HepG2 (cell line): ENCODE measurements around the gene XKR7. TPM values are rescaled to one million over a fixed set of nuclear protein-coding genes. Genes with fewer than 3 reads are reported as not detected.

Source experiments
- ATAC-seq: fragments of 200-7000 bp; cut with Tn5 transposase; 3 replicates; pipeline ENCODE4 v1.9.1; 2020; ENCODE audit warnings: mild to moderate bottlenecking, moderate library complexity
- BruUV-seq: library from RNA; stranded (reverse); fragments of 400-500 nt; replicated peaks from 2 replicates; lab custom pipeline; 2021; lab: Mats Ljungman, UMichigan
- CTCF ChIA-PET: fragments of 300-600 bp; formaldehyde crosslinking; extraction: SDS; loops from one replicate; lab custom pipeline; 2021; ENCODE audit warnings: low total read pairs, inconsistent platforms, low intra/inter-chr PET ratio; lab: Yijun Ruan, JAX
- POLR2A ChIA-PET: fragments of 350-600 bp; sonication (Branson Sonifier 250); formaldehyde crosslinking; loops from one replicate; lab custom pipeline; 2020; ENCODE audit warnings: antibody characterized with exemption, inconsistent platforms; lab: Yijun Ruan, JAX
- DNase-seq: peaks from one replicate; pipeline ENCODE4 v3.0.0-alpha.2; 2015; ENCODE audit warnings: low spot score
- FAIRE-seq: peaks from 3 replicates; lab custom pipeline; 2011; peaks lifted over from hg19 to GRCh38; lab: Jason Lieb, UNC
- H2AFZ ChIP-seq: one replicate; pipeline ENCODE4 v1.6.1; 2011; ENCODE audit warnings: low read length, inconsistent platforms
- H3K27ac ChIP-seq: fragments of 300-600 bp; 3 replicates; pipeline ENCODE4 v1.8.0; 2011; ENCODE audit warnings: mixed run types, mild to moderate bottlenecking, mixed read lengths, low read length, inconsistent platforms; ENCODE audit not compliant: insufficient read depth; ENCODE audit errors: extremely low read length
- H3K27me3 ChIP-seq, 2 experiments: fragments of 200-600 bp in 1 of 2; 2 replicates in 1 of 2; 3 replicates in 1 of 2; pipeline versions ENCODE4 v1.6.0 to v1.8.0; 2011; ENCODE audit warnings: low read length in 2 of 2, mild to moderate bottlenecking in 2 of 2, moderate library complexity in 2 of 2, inconsistent platforms in 1 of 2; ENCODE audit not compliant: insufficient read depth in 2 of 2, control insufficient read depth in 1 of 2
- H3K36me3 ChIP-seq, 2 experiments: fragments of 200-600 bp in 1 of 2; replicated peaks in 1 of 2; 2 replicates in 1 of 2; 3 replicates in 1 of 2; pipeline versions ENCODE4 v1.5.1 to v1.8.0; 2011; ENCODE audit warnings: low read length in 2 of 2, inconsistent platforms in 1 of 2; ENCODE audit not compliant: insufficient read depth in 2 of 2, control insufficient read depth in 1 of 2
- H3K4me1 ChIP-seq: 2 replicates; pipeline ENCODE4 v1.5.1; 2012; ENCODE audit warnings: low read length, inconsistent platforms; ENCODE audit not compliant: insufficient read depth
- H3K4me2 ChIP-seq: 2 replicates; pipeline ENCODE4 v1.6.0; 2011; ENCODE audit warnings: low read depth, low read length, inconsistent platforms
- H3K4me3 ChIP-seq, 3 experiments: fragments of 200-600 bp in 1 of 3; sonication (generic), shearing (Covaris generic) in 1 of 3; replicated peaks in 1 of 3; 2 replicates each; pipeline ENCODE4 v1.5.1; 2011 to 2016; ENCODE audit warnings: low read length in 3 of 3, inconsistent platforms in 2 of 3, low read depth in 2 of 3, mild to moderate bottlenecking in 2 of 3, control low read depth in 1 of 3, mixed read lengths in 1 of 3; ENCODE audit not compliant: insufficient read depth in 1 of 3
- H3K79me2 ChIP-seq: one replicate; pipeline ENCODE4 v1.6.1; 2011; ENCODE audit warnings: low read length, inconsistent platforms; ENCODE audit not compliant: insufficient read depth
- H3K9ac ChIP-seq: 2 replicates; pipeline ENCODE4 v1.6.0; 2011; ENCODE audit warnings: mild to moderate bottlenecking, low read depth, low read length, inconsistent platforms; ENCODE audit not compliant: insufficient read depth
- H3K9me3 ChIP-seq: 2 replicates; pipeline ENCODE4 v1.5.1; 2012; ENCODE audit warnings: mild to moderate bottlenecking, low read length
- H4K20me1 ChIP-seq: 2 replicates; pipeline ENCODE4 v1.6.0; 2011; ENCODE audit warnings: inconsistent platforms, mild to moderate bottlenecking, low read length, moderate library complexity; ENCODE audit not compliant: insufficient read depth
- ARNTL ChIP-seq: sonication (generic); formaldehyde crosslinking; IDR thresholded peaks from 2 replicates; pipeline ENCODE4 v1.4.0; 2020; ENCODE audit warnings: mild to moderate bottlenecking, missing genetic modification reagents
- ATF6 ChIP-seq: sonication (generic); formaldehyde crosslinking; conservative IDR thresholded peaks from 2 replicates; pipeline ENCODE4 v1.4.0; 2020; ENCODE audit warnings: missing genetic modification reagents
- GLI4 ChIP-seq: sonication (generic); formaldehyde crosslinking; IDR thresholded peaks from 2 replicates; pipeline ENCODE4 v1.5.1; 2020; ENCODE audit warnings: missing genetic modification reagents, mild to moderate bottlenecking, moderate library complexity, borderline replicate concordance
- HDAC6 ChIP-seq: fragments of 200-600 bp; sonication (generic); IDR thresholded peaks from 2 replicates; pipeline ENCODE4 v1.7.0; 2017; ENCODE audit warnings: mild to moderate bottlenecking, antibody characterized with exemption, low read length, low read depth
- JARID2 ChIP-seq: sonication (generic); formaldehyde crosslinking; IDR thresholded peaks from 2 replicates; pipeline ENCODE4 v1.8.1; 2023; ENCODE audit warnings: missing genetic modification reagents, inconsistent platforms; ENCODE audit not compliant: insufficient replicate concordance
- MBD4 ChIP-seq: IDR thresholded peaks from 2 replicates; pipeline ENCODE4 v1.6.1; 2012; ENCODE audit warnings: low read length, inconsistent platforms, borderline replicate concordance
- MNT ChIP-seq: fragments of 450-650 bp; IDR thresholded peaks from 2 replicates; pipeline ENCODE4 v1.6.1; 2016
- NR2C2 ChIP-seq: sonication (generic); formaldehyde crosslinking; IDR thresholded peaks from 2 replicates; pipeline ENCODE4 v1.4.0; 2020; ENCODE audit warnings: missing genetic modification reagents, mild to moderate bottlenecking, moderate library complexity, borderline replicate concordance
- RFXAP ChIP-seq: sonication (generic); formaldehyde crosslinking; IDR thresholded peaks from 2 replicates; pipeline ENCODE4 v1.4.0; 2020; ENCODE audit warnings: missing genetic modification reagents, borderline replicate concordance
- SAP130 ChIP-seq: IDR thresholded peaks from 2 replicates; pipeline ENCODE4 v1.6.1; 2016; ENCODE audit warnings: low read depth
- SOX13 ChIP-seq, 3 experiments: fragments of 450-650 bp in 1 of 3; sonication (generic) in 1 of 3; formaldehyde crosslinking in 1 of 3; IDR thresholded peaks in 2 of 3; conservative IDR thresholded peaks in 1 of 3; 2 replicates each; pipeline versions ENCODE4 v1.5.0 to v1.6.1; 2016 to 2020; ENCODE audit warnings: antibody characterized with exemption in 1 of 3, mild to moderate bottlenecking in 1 of 3, missing compliant biosample characterization in 1 of 3, missing genetic modification reagents in 1 of 3, moderate library complexity in 1 of 3
- SOX5 ChIP-seq: IDR thresholded peaks from 2 replicates; pipeline ENCODE4 v1.6.1; 2016; ENCODE audit warnings: borderline replicate concordance
- USF2 ChIP-seq, 2 experiments: sonication (generic) in 1 of 2; formaldehyde crosslinking in 1 of 2; IDR thresholded peaks; 2 replicates each; pipeline versions ENCODE4 v1.5.1 to v1.6.1; 2011 to 2020; ENCODE audit warnings: borderline replicate concordance in 1 of 2, low read depth in 1 of 2, low read length in 1 of 2, mild to moderate bottlenecking in 1 of 2, missing genetic modification reagents in 1 of 2, moderate library complexity in 1 of 2
- ZFY ChIP-seq: sonication (generic); formaldehyde crosslinking; IDR thresholded peaks from 2 replicates; pipeline ENCODE4 v1.4.0; 2020; ENCODE audit warnings: missing genetic modification reagents
- ZNF549 ChIP-seq: sonication (generic); formaldehyde crosslinking; IDR thresholded peaks from 2 replicates; pipeline ENCODE4 v1.5.0; 2020; ENCODE audit warnings: missing genetic modification reagents
- ZNF550 ChIP-seq: sonication (generic); formaldehyde crosslinking; IDR thresholded peaks from 2 replicates; pipeline ENCODE4 v1.4.0; 2020; ENCODE audit warnings: mild to moderate bottlenecking, missing genetic modification reagents, borderline replicate concordance
- ZNF704 ChIP-seq: sonication (generic); formaldehyde crosslinking; IDR thresholded peaks from 2 replicates; pipeline ENCODE4 v1.8.1; 2023; ENCODE audit warnings: mild to moderate bottlenecking, inconsistent platforms, moderate library complexity, missing genetic modification reagents, borderline replicate concordance
- WGBS: methylation state at CpG from one replicate; pipeline ENCODE4 v1.1.6; 2017; ENCODE audit warnings: low lambda C conversion rate; 5-methylcytosine and 5-hydroxymethylcytosine counted together
- in situ Hi-C: cut with HindIII; loops from 2 replicates; pipeline ENCODE4 v1.10.0; 2017; ENCODE audit warnings: low pct_unique_long_range_greater_than_20kb; ENCODE audit not compliant: extremely low pct_ligation_motif_present
- intact Hi-C: fragments of 100-400 bp; cut with micrococcal nuclease; formaldehyde crosslinking; loops from one replicate; pipeline ENCODE4 v1.10.0; 2022; ENCODE audit not compliant: unreplicated experiment
- polyA plus RNA-seq, 8 experiments: library from polyadenylated mRNA; depleted of rRNA in 3 of 8; stranded (reverse) in 7 of 8; unstranded in 1 of 8; fragments of >200 nt; fragmentation: Illumina TruSeq in 4 of 8; extraction: Trizol in 4 of 8; gene quantifications; 2 replicates each; pipeline versions ENCODE4 v1.2.1 to v1.2.3, GENCODE V29; 2011 to 2016; ENCODE audit warnings: low read depth in 4 of 8, missing spikeins in 1 of 8, mixed read lengths in 1 of 8; ENCODE audit not compliant: insufficient read depth in 1 of 8
- total RNA-seq, 5 experiments: library from RNA; depleted of rRNA; stranded (reverse); fragments of >200 nt; fragmentation: Illumina TruSeq; extraction: Trizol; gene quantifications; 2 replicates each; pipeline ENCODE4 v1.2.3, GENCODE V29; 2016; ENCODE audit warnings: low read depth in 1 of 5

Gene XKR7
- total and polyA plus RNA-seq, 2 of the 13 experiments (the other 11 are each of a cell fraction or from before 2014, with no cell fraction given) = not detected

GRCh38 chr20:32045999-32046398 lies 78.0 kb downstream of the XKR7 start:
- peaks cover 10% of the 10 kb centered on the region for H3K4me1 ChIP-seq
- H3K27me3 ChIP-seq = peaks cover 2 to 29% of the 10 kb centered on the region in 2 experiments; a peak in 4 of 5 replicates
- H3K4me2 ChIP-seq = no peak overlapping the region
- CTCF ChIA-PET = no interaction called here
- ATAC-seq = peak; percentile 70
- no peak overlapping the region for H3K27ac ChIP-seq
- H3K9me3 ChIP-seq = no peaks in the 10 kb centered on the region
- H3K79me2 ChIP-seq = no peaks in the 10 kb centered on the region
- intact Hi-C loops (no loop called here), in situ Hi-C loops (no loop called here)
- POLR2A ChIA-PET = no interaction called here
- no peaks in the 10 kb centered on the region for H4K20me1 ChIP-seq
- H3K36me3 ChIP-seq = no peaks in the 10 kb centered on the region
- 6% methylated on average over 3 of the region's 3 CpGs for WGBS
- BruUV-seq = no TSS peak
- H3K4me3 ChIP-seq = no peak overlapping the region
- FAIRE-seq = no peak
- no peak overlapping the region for H3K9ac ChIP-seq
- DNase-seq = peak; percentile 43
- H2AFZ ChIP-seq = no peak overlapping the region
- no peak for TF ChIP-seq JARID2 (CRISPR knock-in tag)
- TF ChIP-seq ATF6 (CRISPR knock-in tag) = no peak
- TF ChIP-seq MNT = peak; percentile 59
- TF ChIP-seq ARNTL (CRISPR knock-in tag) = peak; percentile 44; the same call in 1 of the 2 replicates
- TF ChIP-seq ZNF549 (CRISPR knock-in tag) = no peak
- no peak for TF ChIP-seq MBD4
- no peak for TF ChIP-seq NR2C2
- TF ChIP-seq HDAC6 = no peak
- no peak for TF ChIP-seq ZNF704 (CRISPR knock-in tag)
- TF ChIP-seq RFXAP = no peak
- TF ChIP-seq ZFY (CRISPR knock-in tag) = no peak
- TF ChIP-seq SOX5 (CRISPR knock-in tag) = peak; percentile 60; the same call in 1 of the 2 replicates
- no peak for TF ChIP-seq GLI4 (CRISPR knock-in tag)
- TF ChIP-seq SAP130 (CRISPR knock-in tag) = peak; percentile 14; the same call in 1 of the 2 replicates
- no peak for TF ChIP-seq SOX13 (IDR thresholded peaks at IDR 0.05)
- TF ChIP-seq SOX13 (CRISPR knock-in tag; conservative IDR thresholded peaks at IDR 0.05 in 1 of 2, IDR thresholded peaks at IDR 0.05 in 1 of 2) = 0 out of 4 replicates have a peak, but pooled peaks of 1 of the 2 experiments have one; percentile 38
- TF ChIP-seq ZNF550 (CRISPR knock-in tag) = no peak
- TF ChIP-seq USF2 (IDR thresholded peaks at IDR 0.05; ENCODE audit: low read depth, low read length) = peak; percentile 83
- TF ChIP-seq USF2 (CRISPR knock-in tag; IDR thresholded peaks at IDR 0.05; ENCODE audit: borderline replicate concordance) = no peak
